DND-41 (cell line): ENCODE measurements around the gene FRZB.

Source experiments
- ATAC-seq: fragments of 200-7000 bp; cut with Tn5 transposase; 3 replicates; pipeline ENCODE4 v1.9.1; 2021; ENCODE audit warnings: low read depth; ENCODE audit not compliant: insufficient read depth
- DNase-seq: peaks from one replicate; pipeline ENCODE4 v3.0.0-alpha.2; 2020
- H2AFZ ChIP-seq: 2 replicates; pipeline ENCODE4 v1.6.0; 2012; ENCODE audit warnings: low read depth, low read length
- H3K27ac ChIP-seq: 2 replicates; pipeline ENCODE4 v1.5.1; 2012; ENCODE audit warnings: low read length, inconsistent platforms
- H3K27me3 ChIP-seq: fragments of 200-600 bp; sonication (generic); 2 replicates; pipeline ENCODE4 v1.6.0; 2012; ENCODE audit warnings: low read length, mild to moderate bottlenecking, inconsistent platforms; ENCODE audit not compliant: insufficient read depth, poor library complexity
- H3K36me3 ChIP-seq: 2 replicates; pipeline ENCODE4 v1.5.1; 2012; ENCODE audit warnings: low read length, inconsistent platforms; ENCODE audit not compliant: insufficient read depth
- H3K4me1 ChIP-seq: 2 replicates; pipeline ENCODE4 v1.5.1; 2012; ENCODE audit warnings: mild to moderate bottlenecking, low read length; ENCODE audit not compliant: insufficient read depth
- H3K4me2 ChIP-seq: 2 replicates; pipeline ENCODE4 v1.6.0; 2012; ENCODE audit warnings: mild to moderate bottlenecking, moderate library complexity, low read length, inconsistent platforms; ENCODE audit not compliant: insufficient read depth
- H3K4me3 ChIP-seq, 2 experiments: fragments of 200-600 bp in 1 of 2; shearing (Covaris generic) in 1 of 2; 2 replicates each; pipeline ENCODE4 v1.5.1; 2012 to 2016; ENCODE audit warnings: inconsistent platforms in 2 of 2, low read length in 2 of 2, mild to moderate bottlenecking in 2 of 2, low read depth in 1 of 2, moderate library complexity in 1 of 2
- H3K79me2 ChIP-seq: 2 replicates; pipeline ENCODE4 v1.6.0; 2012; ENCODE audit warnings: low read length, inconsistent platforms; ENCODE audit not compliant: insufficient read depth
- H3K9ac ChIP-seq: 2 replicates; pipeline ENCODE4 v1.6.0; 2012; ENCODE audit warnings: low read depth, mild to moderate bottlenecking, inconsistent platforms, low read length, moderate library complexity
- H3K9me3 ChIP-seq: 2 replicates; pipeline ENCODE4 v1.5.1; 2012; ENCODE audit warnings: low read length, moderate library complexity, mild to moderate bottlenecking, inconsistent platforms; ENCODE audit not compliant: insufficient read depth, severe bottlenecking
- H4K20me1 ChIP-seq: 2 replicates; pipeline ENCODE4 v1.6.0; 2012; ENCODE audit warnings: low read length; ENCODE audit not compliant: insufficient read depth
- EZH2 ChIP-seq: IDR thresholded peaks from 3 replicates; pipeline ENCODE4 v1.6.1; 2012; ENCODE audit warnings: borderline replicate concordance, low read depth, mild to moderate bottlenecking, moderate library complexity, low read length, inconsistent platforms; ENCODE audit not compliant: severe bottlenecking
- TF ChIP-seq, protein P1 (sequence below): IDR thresholded peaks from 2 replicates; pipeline ENCODE4 v1.5.1; 2012; ENCODE audit warnings: borderline replicate concordance, low read length, moderate library complexity, mild to moderate bottlenecking; ENCODE audit not compliant: poor library complexity, severe bottlenecking; ENCODE audit errors: extremely low read depth

The FRZB gene

GRCh38 chr2:182831101-182831500 lies 35.3 kb downstream of the FRZB start:
- Histone ChIP-seq H3K27me3 (peaks cover 6% of the 10 kb centered on the region), H2AFZ (no peak overlapping the region), H3K4me3 (no peak overlapping the region), H3K36me3 (no peaks in the 10 kb centered on the region), H3K4me1 (no peaks in the 10 kb centered on the region; the same call in 1 of the 2 replicates), H3K9me3 (no peaks in the 10 kb centered on the region), H4K20me1 (no peaks in the 10 kb centered on the region), H3K4me2 (no peak overlapping the region), H3K27ac (no peak overlapping the region), H3K9ac (no peak overlapping the region), H3K79me2 (no peaks in the 10 kb centered on the region)
- ATAC-seq (no peak), DNase-seq (no peak)
- no peak for TF ChIP-seq EZH2
- TF ChIP-seq, protein P1, sequence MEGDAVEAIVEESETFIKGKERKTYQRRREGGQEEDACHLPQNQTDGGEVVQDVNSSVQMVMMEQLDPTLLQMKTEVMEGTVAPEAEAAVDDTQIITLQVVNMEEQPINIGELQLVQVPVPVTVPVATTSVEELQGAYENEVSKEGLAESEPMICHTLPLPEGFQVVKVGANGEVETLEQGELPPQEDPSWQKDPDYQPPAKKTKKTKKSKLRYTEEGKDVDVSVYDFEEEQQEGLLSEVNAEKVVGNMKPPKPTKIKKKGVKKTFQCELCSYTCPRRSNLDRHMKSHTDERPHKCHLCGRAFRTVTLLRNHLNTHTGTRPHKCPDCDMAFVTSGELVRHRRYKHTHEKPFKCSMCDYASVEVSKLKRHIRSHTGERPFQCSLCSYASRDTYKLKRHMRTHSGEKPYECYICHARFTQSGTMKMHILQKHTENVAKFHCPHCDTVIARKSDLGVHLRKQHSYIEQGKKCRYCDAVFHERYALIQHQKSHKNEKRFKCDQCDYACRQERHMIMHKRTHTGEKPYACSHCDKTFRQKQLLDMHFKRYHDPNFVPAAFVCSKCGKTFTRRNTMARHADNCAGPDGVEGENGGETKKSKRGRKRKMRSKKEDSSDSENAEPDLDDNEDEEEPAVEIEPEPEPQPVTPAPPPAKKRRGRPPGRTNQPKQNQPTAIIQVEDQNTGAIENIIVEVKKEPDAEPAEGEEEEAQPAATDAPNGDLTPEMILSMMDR: no peak

GRCh38 chr2:182827182-182827879 lies 39.1 kb downstream of the FRZB start:
- H3K9me3 ChIP-seq: no peaks in the 10 kb centered on the region
- DNase-seq: no peak
- no peaks in the 10 kb centered on the region for H3K79me2 ChIP-seq
- TF ChIP-seq, protein P1: no peak
- TF ChIP-seq EZH2: no peak
- no peaks in the 10 kb centered on the region; the same call in 1 of the 2 replicates for H3K4me1 ChIP-seq
- H3K27ac ChIP-seq: no peak overlapping the region
- H3K36me3 ChIP-seq: no peaks in the 10 kb centered on the region
- H3K4me3 ChIP-seq: no peak overlapping the region
- no peak overlapping the region for H3K4me2 ChIP-seq
- no peak for ATAC-seq
- no peaks in the 10 kb centered on the region for H4K20me1 ChIP-seq
- H3K9ac ChIP-seq: no peak overlapping the region
- no peaks in the 10 kb centered on the region for H3K27me3 ChIP-seq
- no peak overlapping the region for H2AFZ ChIP-seq

DNA sequence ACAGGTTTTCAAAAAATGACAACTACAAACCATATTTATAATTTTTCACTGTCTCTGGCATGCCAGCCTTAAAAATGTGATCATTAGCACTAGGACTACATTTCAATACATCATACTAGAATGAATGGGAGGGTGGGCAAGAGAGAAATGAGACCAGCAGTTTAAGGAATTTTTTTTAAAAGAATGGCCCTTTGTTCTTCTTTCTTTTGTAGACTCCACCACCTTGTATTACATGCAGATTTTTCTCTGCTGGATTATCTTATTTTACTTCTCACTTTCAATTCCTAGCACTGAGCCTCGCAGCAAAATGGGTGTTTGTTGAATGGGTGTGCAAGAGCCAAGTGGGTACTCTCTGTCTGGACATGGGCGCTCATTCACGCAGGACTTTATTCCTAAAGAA lies 39.9 kb downstream of the FRZB start:
- no peak overlapping the region for H3K4me2 ChIP-seq

More for the DNA sequence above, 39.9 kb downstream of the FRZB start:
- Histone ChIP-seq H3K27me3 (no peaks in the 10 kb centered on the region), H3K4me1 (no peaks in the 10 kb centered on the region), H3K4me3 (no peak overlapping the region), H3K9me3 (no peaks in the 10 kb centered on the region), H3K79me2 (no peaks in the 10 kb centered on the region), H2AFZ (no peak overlapping the region), H3K9ac (no peak overlapping the region), H4K20me1 (no peaks in the 10 kb centered on the region), H3K27ac (no peak overlapping the region), H3K36me3 (no peaks in the 10 kb centered on the region)
- DNase-seq (no peak), ATAC-seq (no peak)
- TF ChIP-seq, protein P1: no peak
- no peak for TF ChIP-seq EZH2
